ENCODE data around the gene PTCSC3. TPM values are rescaled to one million over a fixed set of nuclear protein-coding genes. Genes with fewer than 3 reads are reported as not detected.

PTCSC3 gene
- total RNA-seq: not detected in 3 replicates

GRCh38 chr14:36176524-36176923, at the start of gene PTCSC3:
TSS of gene PTCSC3 (minus strand) at chr14:36176722.
- H3K9me3 Mint-ChIP-seq: no peaks in the 10 kb centered on the region
- no peak within 1 kb of the TSS for H3K27ac Mint-ChIP-seq
- no peaks in the 10 kb centered on the region for H3K36me3 Mint-ChIP-seq
- no peak within 1 kb of the TSS for H3K4me3 Mint-ChIP-seq
- TF ChIP-seq CTCF (IDR thresholded peaks at IDR 0.05; ENCODE audit: unreplicated experiment): no peak
- H3K27me3 Mint-ChIP-seq (ENCODE audit: low read depth): peaks cover 16% of the 10 kb centered on the region
- no peak for DNase-seq (ENCODE audit: low spot score in 2 of 2, unreplicated experiment in 2 of 2)
- H3K4me1 Mint-ChIP-seq: no peaks in the 10 kb centered on the region

- H3K36me3 Mint-ChIP-seq: no peaks in the 10 kb centered on the region
- no peaks in the 10 kb centered on the region for H3K9me3 Mint-ChIP-seq
- H3K4me1 Mint-ChIP-seq: no peaks in the 10 kb centered on the region
- H3K27me3 Mint-ChIP-seq (ENCODE audit: low read depth): peaks cover 20% of the 10 kb centered on the region
- no peak for DNase-seq (ENCODE audit: low spot score in 2 of 2, unreplicated experiment in 2 of 2)
- no peak overlapping the region for H3K4me3 Mint-ChIP-seq
- no peak for TF ChIP-seq CTCF (IDR thresholded peaks at IDR 0.05; ENCODE audit: unreplicated experiment)
- H3K27ac Mint-ChIP-seq: no peak overlapping the region
These were observed 49.6 kb upstream of the PTCSC3 start for GRCh38 chr14:36226164-36226563.

- H3K4me3 Mint-ChIP-seq: no peak overlapping the region
- peaks cover 24% of the 10 kb centered on the region for H3K27me3 Mint-ChIP-seq (ENCODE audit: low read depth)
- H3K36me3 Mint-ChIP-seq: no peaks in the 10 kb centered on the region
- no peak for DNase-seq (ENCODE audit: low spot score in 2 of 2, unreplicated experiment in 2 of 2)
- H3K4me1 Mint-ChIP-seq: no peaks in the 10 kb centered on the region
- no peak overlapping the region for H3K27ac Mint-ChIP-seq
- no peak for TF ChIP-seq CTCF (IDR thresholded peaks at IDR 0.05; ENCODE audit: unreplicated experiment)
- H3K9me3 Mint-ChIP-seq: no peaks in the 10 kb centered on the region
These were observed 47.7 kb upstream of the PTCSC3 start for GRCh38 chr14:36224176-36224575.

GRCh38 chr14:36223558-36223957, 47.0 kb upstream of the PTCSC3 start:
- Mint-ChIP-seq H3K27me3 (ENCODE audit: low read depth) (peaks cover 28% of the 10 kb centered on the region), H3K4me3 (no peak overlapping the region), H3K4me1 (no peaks in the 10 kb centered on the region), H3K27ac (no peak overlapping the region), H3K36me3 (no peaks in the 10 kb centered on the region), H3K9me3 (no peaks in the 10 kb centered on the region)
- no peak for DNase-seq (ENCODE audit: low spot score in 2 of 2, unreplicated experiment in 2 of 2)
- no peak for TF ChIP-seq CTCF (IDR thresholded peaks at IDR 0.05; ENCODE audit: unreplicated experiment)

GRCh38 chr14:36222952-36223468, 46.5 kb upstream of the PTCSC3 start:
- Mint-ChIP-seq H3K27ac (no peak overlapping the region), H3K36me3 (no peaks in the 10 kb centered on the region), H3K4me3 (no peak overlapping the region), H3K4me1 (no peaks in the 10 kb centered on the region), H3K27me3 (ENCODE audit: low read depth) (peaks cover 31% of the 10 kb centered on the region), H3K9me3 (no peaks in the 10 kb centered on the region)
- TF ChIP-seq CTCF (IDR thresholded peaks at IDR 0.05; ENCODE audit: unreplicated experiment): no peak
- DNase-seq (ENCODE audit: low spot score in 2 of 2, unreplicated experiment in 2 of 2): no peak

GRCh38 chr14:36222337-36222736, 45.8 kb upstream of the PTCSC3 start:
- H3K9me3 Mint-ChIP-seq: no peaks in the 10 kb centered on the region
- peaks cover 38% of the 10 kb centered on the region for H3K27me3 Mint-ChIP-seq (ENCODE audit: low read depth)
- H3K27ac Mint-ChIP-seq: no peak overlapping the region
- TF ChIP-seq CTCF (IDR thresholded peaks at IDR 0.05; ENCODE audit: unreplicated experiment): no peak
- DNase-seq (ENCODE audit: low spot score in 2 of 2, unreplicated experiment in 2 of 2): no peak
- no peaks in the 10 kb centered on the region for H3K4me1 Mint-ChIP-seq
- H3K36me3 Mint-ChIP-seq: no peaks in the 10 kb centered on the region
- no peak overlapping the region for H3K4me3 Mint-ChIP-seq

All from mesothelial cell of epicardium (in vitro differentiated cells).